ENCODE measurements around the gene HMCN1. TPM values are rescaled to one million over a fixed set of nuclear protein-coding genes. Genes with fewer than 3 reads are reported as not detected.

The HMCN1 gene
- polyA plus RNA-seq, 1 of the 3 experiments (the other 2 are of a cell fraction), result 59.5 TPM

DNA sequence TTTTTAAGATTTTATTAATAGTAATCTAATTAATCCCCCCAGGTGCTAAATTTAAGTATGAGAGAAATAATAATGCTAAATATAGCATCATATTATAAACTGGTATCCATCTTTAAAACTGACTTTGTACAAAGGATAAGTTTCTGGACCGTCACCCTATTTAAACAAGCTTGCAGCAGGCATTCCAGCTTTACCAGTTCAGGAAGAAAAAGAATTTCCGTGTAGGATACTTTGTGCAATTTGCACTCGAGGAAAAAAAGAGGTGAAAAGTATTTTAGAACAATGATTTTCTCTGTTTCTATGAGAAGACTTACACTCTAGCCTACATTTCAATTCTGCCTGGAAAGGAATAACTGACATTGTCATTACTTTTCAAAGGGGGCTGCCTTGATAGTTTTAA lies 27.6 kb downstream of the HMCN1 start:
- Histone ChIP-seq H4K20me1 (ENCODE audit: insufficient read depth) (no peaks in the 10 kb centered on the region), H3K4me1 (ENCODE audit: control insufficient read depth in 1 of 2, insufficient read depth in 2 of 2, low read depth in 1 of 2, low read length in 1 of 2) (no peaks in the 10 kb centered on the region; a peak in 1 of 4 replicates), H3K27ac (ENCODE audit: low read depth in 2 of 2, low read length in 1 of 2) (no peak overlapping the region), H3F3A (replicated peaks; ENCODE audit: insufficient read depth) (no peaks in the 10 kb centered on the region), H2AFZ (ENCODE audit: low read depth) (no peak overlapping the region), H3K36me3 (replicated peaks in 1 of 2; ENCODE audit: control insufficient read depth in 1 of 2, insufficient read depth in 2 of 2, low read length in 1 of 2) (peaks cover 0 to 6% of the 10 kb centered on the region in 2 experiments), H3K4me3 (ENCODE audit: low read depth in 2 of 2, low read length in 1 of 2) (no peak overlapping the region), H3K79me2 (ENCODE audit: insufficient read depth) (no peaks in the 10 kb centered on the region), H3K27me3 (ENCODE audit: insufficient read depth) (peaks cover 3% of the 10 kb centered on the region; the same call in 1 of the 2 replicates), H3K4me2 (no peak overlapping the region), H3K9me2 (no peaks in the 10 kb centered on the region), H3K9ac (no peak overlapping the region), H3K9me3 (no peaks in the 10 kb centered on the region)
- POLR2A ChIA-PET, result no interaction called here
- DNase-seq, result no peak
- TF ChIP-seq CHD2 (IDR thresholded peaks at IDR 0.05; ENCODE audit: low read length, partially characterized antibody) (no peak), RFX5 (IDR thresholded peaks at IDR 0.05; ENCODE audit: low read length) (no peak), ELF1 (IDR thresholded peaks at IDR 0.05) (no peak), YY1 (IDR thresholded peaks at IDR 0.05; ENCODE audit: low read depth) (no peak), FOXJ3 (CRISPR knock-in tag; IDR thresholded peaks at IDR 0.05) (no peak)
- TF ChIP-seq, protein P1, sequence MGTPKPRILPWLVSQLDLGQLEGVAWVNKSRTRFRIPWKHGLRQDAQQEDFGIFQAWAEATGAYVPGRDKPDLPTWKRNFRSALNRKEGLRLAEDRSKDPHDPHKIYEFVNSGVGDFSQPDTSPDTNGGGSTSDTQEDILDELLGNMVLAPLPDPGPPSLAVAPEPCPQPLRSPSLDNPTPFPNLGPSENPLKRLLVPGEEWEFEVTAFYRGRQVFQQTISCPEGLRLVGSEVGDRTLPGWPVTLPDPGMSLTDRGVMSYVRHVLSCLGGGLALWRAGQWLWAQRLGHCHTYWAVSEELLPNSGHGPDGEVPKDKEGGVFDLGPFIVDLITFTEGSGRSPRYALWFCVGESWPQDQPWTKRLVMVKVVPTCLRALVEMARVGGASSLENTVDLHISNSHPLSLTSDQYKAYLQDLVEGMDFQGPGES (IDR thresholded peaks at IDR 0.05; ENCODE audit: low read depth, low read length), result no peak
- TF ChIP-seq, protein P2, sequence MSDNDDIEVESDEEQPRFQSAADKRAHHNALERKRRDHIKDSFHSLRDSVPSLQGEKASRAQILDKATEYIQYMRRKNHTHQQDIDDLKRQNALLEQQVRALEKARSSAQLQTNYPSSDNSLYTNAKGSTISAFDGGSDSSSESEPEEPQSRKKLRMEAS (IDR thresholded peaks at IDR 0.05; ENCODE audit: low read depth), result no peak
- CTCF ChIA-PET, result no interaction called here
- WGBS (ENCODE audit: low lambda C conversion rate), result 9% methylated on average over 3 of the region's 3 CpGs

DNA sequence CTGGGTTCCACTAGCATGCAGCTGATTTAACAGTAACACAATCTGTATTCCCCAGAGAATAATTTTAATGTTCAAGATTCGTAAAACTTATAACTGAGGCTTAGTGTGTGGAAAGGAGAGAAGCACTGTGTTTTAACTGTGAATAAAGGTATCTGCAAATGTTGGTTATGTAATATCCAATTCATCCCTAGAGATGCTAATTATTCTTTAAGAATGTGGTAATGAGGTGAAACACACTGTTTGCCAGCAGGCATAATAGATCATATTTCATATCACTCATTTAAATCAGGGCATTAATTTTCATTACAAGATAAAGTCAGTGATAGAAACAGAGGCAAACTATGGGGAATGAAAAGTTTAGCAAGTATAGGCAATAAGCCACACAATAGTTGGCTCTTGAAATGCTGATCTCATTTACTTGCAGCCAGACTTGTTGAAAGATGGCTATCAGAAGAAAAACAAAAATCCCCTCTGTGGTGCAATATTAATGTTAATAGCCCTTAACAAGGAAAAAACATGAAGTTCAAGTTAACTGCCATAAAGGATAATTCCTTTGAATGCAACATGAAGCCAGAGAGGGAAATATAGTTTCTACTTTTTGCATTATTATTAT lies 33.4 kb downstream of the HMCN1 start:
- Histone ChIP-seq H4K20me1 (ENCODE audit: insufficient read depth) (no peaks in the 10 kb centered on the region), H3K4me1 (ENCODE audit: control insufficient read depth in 1 of 2, insufficient read depth in 2 of 2, low read depth in 1 of 2, low read length in 1 of 2) (peaks cover 0 to 5% of the 10 kb centered on the region in 2 experiments; a peak in 2 of 4 replicates), H3K27ac (ENCODE audit: low read depth in 2 of 2, low read length in 1 of 2) (no peak overlapping the region), H3K4me2 (no peak overlapping the region), H3K9me3 (no peaks in the 10 kb centered on the region), H3K4me3 (ENCODE audit: low read depth in 2 of 2, low read length in 1 of 2) (no peak overlapping the region), H3K9me2 (no peaks in the 10 kb centered on the region), H3K9ac (no peak overlapping the region), H2AFZ (ENCODE audit: low read depth) (no peak overlapping the region), H3K36me3 (replicated peaks in 1 of 2; ENCODE audit: control insufficient read depth in 1 of 2, insufficient read depth in 2 of 2, low read length in 1 of 2) (peaks cover 0 to 6% of the 10 kb centered on the region in 2 experiments), H3F3A (replicated peaks; ENCODE audit: insufficient read depth) (no peaks in the 10 kb centered on the region), H3K79me2 (ENCODE audit: insufficient read depth) (no peaks in the 10 kb centered on the region), H3K27me3 (ENCODE audit: insufficient read depth) (no peaks in the 10 kb centered on the region)
- ChIA-PET CTCF (no interaction called here), POLR2A (no interaction called here)
- WGBS (ENCODE audit: low lambda C conversion rate), result 3% methylated on average over 1 of the region's 1 CpG
- no peak for DNase-seq
- TF ChIP-seq NFIC (IDR thresholded peaks at IDR 0.05; ENCODE audit: borderline replicate concordance) (no peak), NRF1 (IDR thresholded peaks at IDR 0.05; ENCODE audit: low read depth, low read length) (no peak), ELF1 (IDR thresholded peaks at IDR 0.05) (no peak), CHD2 (IDR thresholded peaks at IDR 0.05; ENCODE audit: low read length, partially characterized antibody) (no peak), MEF2A (IDR thresholded peaks at IDR 0.05; ENCODE audit: borderline replicate concordance, low read depth) (no peak), MXI1 (IDR thresholded peaks at IDR 0.05; ENCODE audit: low read depth, low read length) (no peak)
- TF ChIP-seq, protein P3, sequence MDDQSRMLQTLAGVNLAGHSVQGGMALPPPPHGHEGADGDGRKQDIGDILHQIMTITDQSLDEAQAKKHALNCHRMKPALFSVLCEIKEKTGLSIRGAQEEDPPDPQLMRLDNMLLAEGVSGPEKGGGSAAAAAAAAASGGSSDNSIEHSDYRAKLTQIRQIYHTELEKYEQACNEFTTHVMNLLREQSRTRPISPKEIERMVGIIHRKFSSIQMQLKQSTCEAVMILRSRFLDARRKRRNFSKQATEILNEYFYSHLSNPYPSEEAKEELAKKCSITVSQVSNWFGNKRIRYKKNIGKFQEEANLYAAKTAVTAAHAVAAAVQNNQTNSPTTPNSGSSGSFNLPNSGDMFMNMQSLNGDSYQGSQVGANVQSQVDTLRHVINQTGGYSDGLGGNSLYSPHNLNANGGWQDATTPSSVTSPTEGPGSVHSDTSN (IDR thresholded peaks at IDR 0.05), result no peak
- TF ChIP-seq, protein P4, sequence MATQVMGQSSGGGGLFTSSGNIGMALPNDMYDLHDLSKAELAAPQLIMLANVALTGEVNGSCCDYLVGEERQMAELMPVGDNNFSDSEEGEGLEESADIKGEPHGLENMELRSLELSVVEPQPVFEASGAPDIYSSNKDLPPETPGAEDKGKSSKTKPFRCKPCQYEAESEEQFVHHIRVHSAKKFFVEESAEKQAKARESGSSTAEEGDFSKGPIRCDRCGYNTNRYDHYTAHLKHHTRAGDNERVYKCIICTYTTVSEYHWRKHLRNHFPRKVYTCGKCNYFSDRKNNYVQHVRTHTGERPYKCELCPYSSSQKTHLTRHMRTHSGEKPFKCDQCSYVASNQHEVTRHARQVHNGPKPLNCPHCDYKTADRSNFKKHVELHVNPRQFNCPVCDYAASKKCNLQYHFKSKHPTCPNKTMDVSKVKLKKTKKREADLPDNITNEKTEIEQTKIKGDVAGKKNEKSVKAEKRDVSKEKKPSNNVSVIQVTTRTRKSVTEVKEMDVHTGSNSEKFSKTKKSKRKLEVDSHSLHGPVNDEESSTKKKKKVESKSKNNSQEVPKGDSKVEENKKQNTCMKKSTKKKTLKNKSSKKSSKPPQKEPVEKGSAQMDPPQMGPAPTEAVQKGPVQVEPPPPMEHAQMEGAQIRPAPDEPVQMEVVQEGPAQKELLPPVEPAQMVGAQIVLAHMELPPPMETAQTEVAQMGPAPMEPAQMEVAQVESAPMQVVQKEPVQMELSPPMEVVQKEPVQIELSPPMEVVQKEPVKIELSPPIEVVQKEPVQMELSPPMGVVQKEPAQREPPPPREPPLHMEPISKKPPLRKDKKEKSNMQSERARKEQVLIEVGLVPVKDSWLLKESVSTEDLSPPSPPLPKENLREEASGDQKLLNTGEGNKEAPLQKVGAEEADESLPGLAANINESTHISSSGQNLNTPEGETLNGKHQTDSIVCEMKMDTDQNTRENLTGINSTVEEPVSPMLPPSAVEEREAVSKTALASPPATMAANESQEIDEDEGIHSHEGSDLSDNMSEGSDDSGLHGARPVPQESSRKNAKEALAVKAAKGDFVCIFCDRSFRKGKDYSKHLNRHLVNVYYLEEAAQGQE (IDR thresholded peaks at IDR 0.05; ENCODE audit: low read depth, low read length), result no peak
- TF ChIP-seq, protein P5, sequence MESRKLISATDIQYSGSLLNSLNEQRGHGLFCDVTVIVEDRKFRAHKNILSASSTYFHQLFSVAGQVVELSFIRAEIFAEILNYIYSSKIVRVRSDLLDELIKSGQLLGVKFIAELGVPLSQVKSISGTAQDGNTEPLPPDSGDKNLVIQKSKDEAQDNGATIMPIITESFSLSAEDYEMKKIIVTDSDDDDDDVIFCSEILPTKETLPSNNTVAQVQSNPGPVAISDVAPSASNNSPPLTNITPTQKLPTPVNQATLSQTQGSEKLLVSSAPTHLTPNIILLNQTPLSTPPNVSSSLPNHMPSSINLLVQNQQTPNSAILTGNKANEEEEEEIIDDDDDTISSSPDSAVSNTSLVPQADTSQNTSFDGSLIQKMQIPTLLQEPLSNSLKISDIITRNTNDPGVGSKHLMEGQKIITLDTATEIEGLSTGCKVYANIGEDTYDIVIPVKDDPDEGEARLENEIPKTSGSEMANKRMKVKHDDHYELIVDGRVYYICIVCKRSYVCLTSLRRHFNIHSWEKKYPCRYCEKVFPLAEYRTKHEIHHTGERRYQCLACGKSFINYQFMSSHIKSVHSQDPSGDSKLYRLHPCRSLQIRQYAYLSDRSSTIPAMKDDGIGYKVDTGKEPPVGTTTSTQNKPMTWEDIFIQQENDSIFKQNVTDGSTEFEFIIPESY (IDR thresholded peaks at IDR 0.05; ENCODE audit: borderline replicate concordance, low read depth), result no peak
- TF ChIP-seq, protein P6, sequence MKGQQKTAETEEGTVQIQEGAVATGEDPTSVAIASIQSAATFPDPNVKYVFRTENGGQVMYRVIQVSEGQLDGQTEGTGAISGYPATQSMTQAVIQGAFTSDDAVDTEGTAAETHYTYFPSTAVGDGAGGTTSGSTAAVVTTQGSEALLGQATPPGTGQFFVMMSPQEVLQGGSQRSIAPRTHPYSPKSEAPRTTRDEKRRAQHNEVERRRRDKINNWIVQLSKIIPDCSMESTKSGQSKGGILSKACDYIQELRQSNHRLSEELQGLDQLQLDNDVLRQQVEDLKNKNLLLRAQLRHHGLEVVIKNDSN (IDR thresholded peaks at IDR 0.05; ENCODE audit: borderline replicate concordance, low read depth), result no peak
- TF ChIP-seq, protein P7, sequence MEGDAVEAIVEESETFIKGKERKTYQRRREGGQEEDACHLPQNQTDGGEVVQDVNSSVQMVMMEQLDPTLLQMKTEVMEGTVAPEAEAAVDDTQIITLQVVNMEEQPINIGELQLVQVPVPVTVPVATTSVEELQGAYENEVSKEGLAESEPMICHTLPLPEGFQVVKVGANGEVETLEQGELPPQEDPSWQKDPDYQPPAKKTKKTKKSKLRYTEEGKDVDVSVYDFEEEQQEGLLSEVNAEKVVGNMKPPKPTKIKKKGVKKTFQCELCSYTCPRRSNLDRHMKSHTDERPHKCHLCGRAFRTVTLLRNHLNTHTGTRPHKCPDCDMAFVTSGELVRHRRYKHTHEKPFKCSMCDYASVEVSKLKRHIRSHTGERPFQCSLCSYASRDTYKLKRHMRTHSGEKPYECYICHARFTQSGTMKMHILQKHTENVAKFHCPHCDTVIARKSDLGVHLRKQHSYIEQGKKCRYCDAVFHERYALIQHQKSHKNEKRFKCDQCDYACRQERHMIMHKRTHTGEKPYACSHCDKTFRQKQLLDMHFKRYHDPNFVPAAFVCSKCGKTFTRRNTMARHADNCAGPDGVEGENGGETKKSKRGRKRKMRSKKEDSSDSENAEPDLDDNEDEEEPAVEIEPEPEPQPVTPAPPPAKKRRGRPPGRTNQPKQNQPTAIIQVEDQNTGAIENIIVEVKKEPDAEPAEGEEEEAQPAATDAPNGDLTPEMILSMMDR (IDR thresholded peaks at IDR 0.05), result no peak
